Aorta (tissue), 5 donors: ENCODE data around the gene GRK4. TPM values are rescaled to one million over a fixed set of nuclear protein-coding genes. Genes with fewer than 3 reads are reported as not detected.
"Not testable (repeated sequence)": the region's sequence is repeated elsewhere in the genome, so short reads cannot be mapped to it uniquely, and the experiment has no call there.

ENCODE experiments used
- ATAC-seq: fragments of 200-7000 bp; cut with Tn5 transposase; one replicate; pipeline ENCODE4 v1.9.1; 2022; ENCODE audit warnings: moderate library complexity; ENCODE audit not compliant: low FRiP score
- DNase-seq, 2 donors: peaks; one replicate each; pipeline ENCODE4 v3.0.0-alpha.2; 2020
- H3K27ac ChIP-seq, 2 donors: one replicate each; pipeline ENCODE4 v1.5.1; 2013; ENCODE audit warnings: low read length in 2 of 2, mild to moderate bottlenecking in 2 of 2, moderate library complexity in 2 of 2, control low read depth in 1 of 2, inconsistent platforms in 1 of 2, low read depth in 1 of 2
- H3K27me3 ChIP-seq, 2 donors: one replicate each; pipeline ENCODE4 v1.6.1; 2013; ENCODE audit warnings: control low read depth in 1 of 2, low read length in 1 of 2, mild to moderate bottlenecking in 1 of 2, moderate library complexity in 1 of 2; ENCODE audit not compliant: insufficient read depth in 2 of 2, control insufficient read depth in 1 of 2
- H3K36me3 ChIP-seq, 2 donors: one replicate each; pipeline ENCODE4 v1.6.1; 2013; ENCODE audit warnings: control low read depth in 1 of 2, low read length in 1 of 2, mild to moderate bottlenecking in 1 of 2; ENCODE audit not compliant: insufficient read depth in 2 of 2, control insufficient read depth in 1 of 2
- H3K4me1 ChIP-seq, 2 donors: one replicate each; pipeline ENCODE4 v1.6.1; 2013; ENCODE audit warnings: low read length in 2 of 2, control low read depth in 1 of 2, mild to moderate bottlenecking in 1 of 2, moderate library complexity in 1 of 2; ENCODE audit not compliant: insufficient read depth in 2 of 2, control insufficient read depth in 1 of 2
- H3K4me3 ChIP-seq, 2 donors: one replicate each; pipeline ENCODE4 v1.5.1; 2013; ENCODE audit warnings: low read length in 2 of 2, control low read depth in 1 of 2, mild to moderate bottlenecking in 1 of 2
- H3K9me3 ChIP-seq: one replicate; pipeline ENCODE4 v1.6.1; 2013; ENCODE audit warnings: mild to moderate bottlenecking, low read length; ENCODE audit not compliant: control insufficient read depth
- WGBS, 2 donors: extraction: QIAGEN DNeasy Blood & Tissue Kit; methylation state at CpG; one replicate each; pipeline ENCODE4 v1.1.7; 2013; 5-methylcytosine and 5-hydroxymethylcytosine counted together
- intact Hi-C, 2 donors: fragments of 100-400 bp; cut with DNase I; formaldehyde crosslinking; loops; one replicate each; pipeline versions ENCODE4 v1.14.2 to v1.15.0; 2022
- polyA plus RNA-seq, 2 donors: library from polyadenylated mRNA; stranded (reverse); fragments of 200-250 nt; gene quantifications; one replicate each; pipeline ENCODE4 v1.2.3, GENCODE V29; 2013
- total RNA-seq, 2 donors: library from RNA; stranded (reverse); fragmentation: NEBNext Ultra II Directional; extraction: Animal tissue kit (Norgen Biotek cat#: 25700); gene quantifications; one replicate each; pipeline ENCODE4 v1.2.1, GENCODE V29; 2021
- donor health status: healthy with polysubstance abuse.
- donor health status: Bipolar disorder and iron deficiency.
- donor health status: DM: no; HTN: no; CAD: no.
- donor health status: DM: no; HTN: no; CAD: no.
- donor health status: DM: yes; HTN: yes; CAD: no.

The GRK4 gene
- total and polyA plus RNA-seq, 4 donors = 3.6 to 10.8 (median 7.2) TPM

DNA sequence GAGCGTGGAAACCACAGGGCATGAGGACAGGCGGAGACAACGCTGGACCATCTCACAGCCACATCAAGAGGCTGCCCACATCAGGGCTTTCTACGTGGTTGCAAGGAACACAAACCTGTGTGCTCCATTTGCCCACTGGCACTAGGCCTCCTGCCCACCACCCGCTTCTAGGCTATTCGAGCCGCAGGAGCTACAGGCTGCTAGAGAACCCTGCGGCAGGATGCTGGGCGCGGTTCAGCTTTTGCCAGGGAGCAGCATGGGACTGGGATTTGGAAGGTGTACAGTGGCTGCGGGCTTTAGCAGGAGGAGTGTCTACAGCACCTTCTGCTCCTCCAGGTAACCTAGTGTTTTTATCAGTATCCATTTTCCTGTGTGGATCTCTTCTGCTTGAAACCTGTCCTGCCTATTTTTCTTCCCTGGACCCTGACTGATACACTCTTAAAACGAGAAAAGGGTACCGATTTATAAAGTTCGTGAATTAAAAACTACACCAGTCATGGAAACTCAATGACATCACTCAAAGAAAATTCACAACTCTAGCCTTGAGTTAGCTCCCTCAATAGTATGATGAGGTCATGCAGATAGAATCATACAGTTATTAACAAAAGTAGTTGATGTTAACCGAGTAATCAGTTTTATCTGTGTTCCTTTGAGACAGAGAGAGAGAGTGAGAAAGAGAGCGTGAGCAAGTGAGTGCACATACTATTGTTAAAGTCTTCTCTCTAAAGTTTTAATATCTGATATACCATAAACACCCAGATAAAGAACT is 13.0 kb upstream of the GRK4 start:
- DNase-seq (no peak), ATAC-seq (no peak)
- Histone ChIP-seq H3K27me3 (no peaks in the 10 kb centered on the region), H3K9me3 (no peaks in the 10 kb centered on the region), H3K36me3 (peaks cover 5 to 13% of the 10 kb centered on the region in 2 donors), H3K27ac (no peak overlapping the region), H3K4me3 (no peak overlapping the region), H3K4me1 (no peaks in the 10 kb centered on the region)
- WGBS, 2 donors = 86 to 87% methylated on average over 16 of the region's 16 CpGs
- intact Hi-C loops = no loop called here

DNA sequence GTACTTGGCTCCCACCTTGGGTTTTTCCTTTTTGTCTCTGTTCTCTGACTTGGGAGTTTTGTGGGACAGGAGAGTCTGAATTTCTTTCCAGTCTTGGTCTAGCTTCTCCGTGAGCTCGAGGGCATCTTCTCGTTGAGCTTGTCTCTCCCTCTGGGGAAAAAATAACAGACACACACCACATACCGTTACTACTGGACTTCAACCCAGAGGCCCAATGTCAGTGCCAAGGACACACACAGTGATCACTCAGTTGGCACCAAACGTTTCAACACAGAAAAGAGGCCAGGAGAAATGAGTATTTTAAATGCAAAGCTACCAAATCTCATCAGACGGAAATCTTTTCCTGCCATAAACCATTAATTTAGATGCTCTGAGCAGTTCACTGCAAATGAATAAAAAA is 9.9 kb upstream of the GRK4 start:
- ATAC-seq (no peak), DNase-seq (no peak)
- WGBS, 2 donors = 65 to 67% methylated on average over 6 of the region's 6 CpGs
- Histone ChIP-seq H3K27ac (no peak overlapping the region), H3K36me3 (peaks cover 8 to 9% of the 10 kb centered on the region in 2 donors), H3K9me3 (no peaks in the 10 kb centered on the region), H3K27me3 (no peaks in the 10 kb centered on the region), H3K4me3 (no peak overlapping the region), H3K4me1 (no peaks in the 10 kb centered on the region)
- intact Hi-C loops = no loop called here

DNA sequence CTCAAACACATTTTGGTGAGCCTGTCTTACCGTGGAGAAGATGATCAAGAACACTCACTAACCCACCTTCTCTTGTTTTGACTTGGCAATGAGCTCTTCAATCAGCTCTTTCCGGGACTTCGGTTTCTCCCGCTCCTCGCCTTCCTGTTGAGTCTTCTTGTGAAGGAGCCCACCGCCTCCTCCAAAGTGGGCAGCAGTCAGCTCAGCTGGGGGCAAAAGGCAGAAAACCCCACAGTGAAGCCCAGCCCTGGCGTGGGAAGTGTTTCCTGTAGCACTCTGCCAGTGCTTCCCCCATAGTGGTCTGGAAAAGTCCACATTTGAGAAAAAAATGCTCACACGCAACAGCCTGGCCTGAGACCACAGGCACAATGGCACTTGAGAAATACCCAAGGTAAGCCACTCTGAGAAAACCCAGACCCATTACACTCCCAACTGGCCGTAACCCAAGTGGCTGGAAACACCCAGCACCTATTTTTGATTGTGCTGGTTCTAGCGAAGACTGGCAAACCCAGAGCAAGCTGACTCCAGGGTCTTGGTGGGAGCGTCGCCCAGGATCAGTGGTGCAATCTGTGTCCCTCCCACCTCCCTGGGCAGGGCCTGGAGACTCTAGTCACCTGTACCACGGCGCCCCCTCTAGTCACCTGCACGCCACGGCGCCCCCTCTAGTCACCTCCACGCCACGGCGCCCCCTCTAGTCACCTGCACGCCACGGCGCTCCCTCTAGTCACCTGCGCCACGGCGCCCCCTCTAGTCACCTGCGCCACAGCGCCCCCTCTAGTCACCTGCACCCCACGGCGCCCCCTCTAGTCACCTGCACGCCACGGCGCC is 8.8 kb upstream of the GRK4 start:
- peaks cover 8 to 9% of the 10 kb centered on the region in 2 donors for H3K36me3 ChIP-seq
- ATAC-seq (no peak), DNase-seq (no peak)

DNA sequence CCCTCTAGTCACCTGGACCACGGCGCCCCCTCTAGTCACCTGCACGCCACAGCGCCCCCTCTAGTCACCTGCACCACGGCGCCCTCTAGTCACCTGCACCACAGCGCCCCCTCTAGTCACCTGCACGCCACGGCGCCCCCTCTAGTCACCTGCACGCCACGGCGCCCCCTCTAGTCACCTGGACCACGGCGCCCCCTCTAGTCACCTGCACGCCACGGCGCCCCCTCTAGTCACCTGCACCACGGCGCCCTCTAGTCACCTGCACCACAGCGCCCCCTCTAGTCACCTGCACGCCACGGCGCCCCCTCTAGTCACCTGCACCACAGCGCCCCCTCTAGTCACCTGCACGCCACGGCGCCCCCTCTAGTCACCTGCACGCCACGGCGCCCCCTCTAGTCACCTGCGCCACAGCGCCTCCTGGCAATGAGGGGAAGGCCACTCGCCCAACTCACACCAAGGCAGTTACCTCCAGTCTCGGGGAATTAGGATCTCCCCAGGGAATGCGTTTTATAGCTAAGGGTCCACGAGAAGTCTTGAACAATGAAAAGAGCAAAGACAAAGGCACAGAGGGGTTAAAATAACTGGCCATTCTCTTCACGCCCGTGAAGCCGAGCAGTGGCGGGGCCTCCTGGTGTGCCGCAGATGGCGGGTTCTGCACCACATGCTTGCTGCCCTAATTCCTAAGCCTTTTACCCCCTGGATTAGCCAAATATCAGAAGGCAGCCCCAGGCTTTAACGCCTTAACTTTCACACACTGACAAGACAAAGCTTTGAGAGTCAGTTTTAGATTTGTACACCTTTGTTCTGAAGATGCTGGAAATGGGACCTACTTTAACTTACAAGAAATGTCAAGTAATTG is 8.0 kb upstream of the GRK4 start:
- H3K9me3 ChIP-seq, DNase-seq, H3K4me1 ChIP-seq, H3K27ac ChIP-seq, H3K27me3 ChIP-seq, H3K36me3 ChIP-seq, intact Hi-C loops, ATAC-seq, H3K4me3 ChIP-seq: not testable (repeated sequence)
- WGBS, 2 donors = 95% methylated on average over 34 to 44 of the region's 44 CpGs

More for the DNA sequence above, 8.8 kb upstream of the GRK4 start:
- Histone ChIP-seq H3K9me3 (no peaks in the 10 kb centered on the region), H3K27ac (no peak overlapping the region), H3K27me3 (no peaks in the 10 kb centered on the region), H3K4me1 (no peaks in the 10 kb centered on the region), H3K4me3 (no peak overlapping the region)
- intact Hi-C loops = no loop called here
- 85 to 87% methylated on average over 33 of the region's 33 CpGs for WGBS, 2 donors

DNA sequence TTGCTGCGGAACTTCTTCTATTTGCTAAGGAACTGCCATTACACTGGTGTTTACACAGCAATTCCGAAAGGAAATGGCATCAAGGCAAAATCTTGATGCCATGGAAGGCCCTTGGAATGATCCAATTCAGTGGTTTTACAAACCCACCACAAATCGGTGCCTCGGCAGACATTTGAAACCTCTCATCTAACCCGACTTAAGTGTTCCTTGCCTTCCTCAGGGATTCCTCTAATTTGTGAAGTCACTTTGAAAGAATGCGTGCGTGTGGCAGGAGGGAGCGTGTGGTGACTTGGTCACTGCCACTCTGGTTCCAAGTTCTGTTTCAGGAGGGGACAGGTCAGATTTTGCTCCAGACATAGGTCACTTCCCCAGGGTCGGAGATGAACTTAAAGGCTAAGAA is 4.9 kb upstream of the GRK4 start:
- DNase-seq = no peak
- ATAC-seq = no peak
- intact Hi-C loops = no loop called here
- WGBS, 2 donors = 34 to 45% methylated on average over 9 of the region's 9 CpGs
- no peaks in the 10 kb centered on the region for H3K9me3 ChIP-seq
- H3K27me3 ChIP-seq = no peaks in the 10 kb centered on the region
- no peak overlapping the region for H3K4me3 ChIP-seq
- H3K4me1 ChIP-seq = no peaks in the 10 kb centered on the region
- no peak overlapping the region for H3K27ac ChIP-seq
- H3K36me3 ChIP-seq = peaks cover 2 to 3% of the 10 kb centered on the region in 2 donors

DNA sequence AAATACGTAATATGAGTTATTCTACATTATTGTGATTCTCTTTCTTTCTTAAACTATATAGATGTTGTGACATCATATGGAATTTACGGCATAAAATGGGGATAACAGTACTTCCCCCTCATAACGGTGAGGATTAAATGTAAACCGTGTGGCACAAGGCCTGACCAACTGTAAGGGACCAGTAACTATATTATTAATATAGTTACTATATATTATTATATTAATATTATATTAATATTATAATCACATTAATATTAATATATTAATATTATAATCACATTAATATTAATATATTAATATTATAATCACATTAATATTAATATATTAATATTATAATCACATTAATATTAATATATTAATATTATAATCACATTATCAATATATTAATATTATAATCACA is 2.9 kb upstream of the GRK4 start:
- WGBS, 2 donors = 91 to 96% methylated on average over 4 of the region's 4 CpGs
- not testable (repeated sequence) for H3K9me3 ChIP-seq, DNase-seq, H3K27me3 ChIP-seq, H3K27ac ChIP-seq, H3K4me1 ChIP-seq, H3K4me3 ChIP-seq, H3K36me3 ChIP-seq, ATAC-seq
- intact Hi-C loops = loop anchor here in 1 of 2 donors (5.0 to 10.0 kb wide), 2 partner anchors 74 to 198 kb away; no protein-coding TSS in a partner anchor

DNA sequence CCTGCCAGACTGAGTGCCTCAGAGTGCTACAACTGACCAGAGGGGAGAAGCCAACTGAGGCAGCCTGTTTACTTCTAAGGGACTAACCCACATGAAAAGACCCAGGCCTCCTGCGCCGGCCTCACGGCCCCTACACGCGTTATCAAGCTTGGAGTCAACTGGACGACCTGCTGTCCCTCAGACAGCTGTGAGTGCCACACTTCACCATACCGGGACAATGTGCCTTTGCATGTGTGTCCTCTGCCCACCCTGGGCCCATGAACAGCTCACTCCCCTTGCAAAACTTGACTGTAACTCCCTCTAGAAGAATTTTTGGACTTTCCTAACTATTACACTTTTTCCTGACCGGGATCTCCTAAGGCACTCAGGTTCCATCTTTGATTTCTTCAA is 2.0 kb upstream of the GRK4 start:
- H3K9me3 ChIP-seq = no peaks in the 10 kb centered on the region
- H3K27ac ChIP-seq = no peak overlapping the region
- no peaks in the 10 kb centered on the region for H3K4me1 ChIP-seq
- H3K36me3 ChIP-seq = peaks cover 0 to 3% of the 10 kb centered on the region in 2 donors
- WGBS, 2 donors = 70% methylated on average over 8 of the region's 8 CpGs
- intact Hi-C loops = loop anchor here in 1 of 2 donors (5.0 to 10.0 kb wide), 2 partner anchors 73 to 199 kb away; no protein-coding TSS in a partner anchor
- no peak for DNase-seq
- ATAC-seq = no peak
- no peak overlapping the region for H3K4me3 ChIP-seq
- no peaks in the 10 kb centered on the region for H3K27me3 ChIP-seq

DNA sequence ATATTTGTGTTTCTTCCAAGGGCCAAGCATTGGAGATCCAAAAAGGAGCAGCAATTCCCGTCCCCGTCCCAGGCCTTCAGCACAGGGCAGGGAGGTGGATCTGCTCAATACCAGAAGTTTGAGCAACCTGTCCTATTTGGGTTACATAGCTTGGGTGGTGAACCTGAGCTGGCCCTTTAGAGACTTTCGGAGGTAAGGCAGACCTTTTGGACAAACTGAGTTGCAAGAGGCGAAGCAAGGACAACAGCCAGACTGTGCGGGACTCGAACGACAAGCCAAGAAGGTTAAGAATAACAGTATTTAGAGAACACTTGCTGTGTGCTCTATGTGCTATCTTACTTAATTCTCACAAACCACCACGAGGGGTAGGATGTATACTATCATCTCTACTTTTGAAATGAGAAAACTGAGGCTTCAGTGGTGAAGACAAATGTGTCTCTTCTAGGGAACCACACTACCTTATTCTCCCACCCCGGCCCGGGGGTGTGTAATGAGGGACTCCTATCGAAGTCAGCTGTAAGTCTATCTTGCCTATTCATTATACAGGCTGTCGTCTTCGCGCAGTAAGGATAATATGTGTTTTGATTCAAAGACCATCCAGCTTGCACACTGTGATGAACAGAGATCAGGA is 1.4 kb upstream of the GRK4 start:
- Histone ChIP-seq H3K27me3 (no peaks in the 10 kb centered on the region), H3K36me3 (peaks cover 0 to 3% of the 10 kb centered on the region in 2 donors), H3K9me3 (no peaks in the 10 kb centered on the region), H3K4me1 (no peaks in the 10 kb centered on the region), H3K4me3 (peak overlapping the region in 1 of 2 donors; percentile 40), H3K27ac (no peak overlapping the region)
- ATAC-seq (no peak), DNase-seq (no peak)
- WGBS, 2 donors = 31 to 42% methylated on average over 14 of the region's 14 CpGs
- intact Hi-C loops = loop anchor here in 1 of 2 donors (5.0 to 10.0 kb wide), 2 partner anchors 73 to 200 kb away; no protein-coding TSS in a partner anchor
